HTR-8/SVneo (cell line): ENCODE results near the gene HEG1.
A peak's percentile ranks its signal among the peaks of the same experiment; 100 is the strongest.

Source experiments
- DNase-seq: peaks from one replicate; pipeline ENCODE4 v3.0.0; 2011; ENCODE audit warnings: low spot score, mixed read lengths; ENCODE audit not compliant: insufficient read length
- FAIRE-seq: peaks from 2 replicates; lab custom pipeline; 2011; peaks lifted over from hg19 to GRCh38; lab: Jason Lieb, UNC

Gene HEG1

GRCh38 chr3:125050488-125051090, 5.2 kb downstream of the HEG1 start:
- DNase-seq (no peak), FAIRE-seq (no peak)

DNA sequence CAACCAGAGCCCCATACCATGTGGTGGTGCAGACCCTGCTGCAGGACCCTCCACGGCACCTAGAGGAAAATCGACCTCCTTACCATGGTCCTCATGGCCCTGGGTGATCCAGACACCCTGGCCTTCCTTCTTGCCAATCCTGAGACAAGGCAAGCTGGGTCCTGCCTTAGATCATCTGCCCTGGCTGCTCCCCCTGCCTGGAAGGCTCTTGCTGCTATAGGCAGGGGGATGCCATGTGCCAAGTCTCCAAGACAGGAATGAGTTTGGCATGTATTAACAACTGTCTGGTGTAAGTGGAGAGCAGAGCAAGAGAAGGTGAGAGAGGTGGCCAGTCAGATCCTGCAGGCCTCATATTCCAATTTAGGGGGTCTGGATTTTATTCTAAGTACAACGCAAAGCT, 7.5 kb downstream of the HEG1 start:
- DNase-seq, result no peak
- no peak for FAIRE-seq

DNA sequence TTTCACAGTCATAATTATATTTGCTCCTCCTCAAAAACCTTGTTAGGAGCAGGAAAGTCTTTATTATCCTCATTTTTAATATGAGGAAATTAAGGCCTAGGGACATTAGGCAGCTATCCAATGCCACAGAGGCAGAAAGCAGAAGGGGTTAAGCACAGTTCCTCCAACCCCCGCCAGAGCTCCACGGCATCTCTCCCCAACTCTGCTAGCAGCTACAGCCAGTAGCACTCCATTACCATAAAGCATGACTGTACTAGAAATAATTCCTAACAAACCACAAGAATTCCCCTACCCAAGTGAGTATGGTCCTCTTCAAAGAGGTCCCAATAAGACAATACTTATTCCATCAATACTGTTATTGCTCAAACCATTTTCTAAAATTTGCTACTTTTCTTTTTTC, 9.8 kb downstream of the HEG1 start:
- peak; percentile 78 for DNase-seq
- no peak for FAIRE-seq

DNA sequence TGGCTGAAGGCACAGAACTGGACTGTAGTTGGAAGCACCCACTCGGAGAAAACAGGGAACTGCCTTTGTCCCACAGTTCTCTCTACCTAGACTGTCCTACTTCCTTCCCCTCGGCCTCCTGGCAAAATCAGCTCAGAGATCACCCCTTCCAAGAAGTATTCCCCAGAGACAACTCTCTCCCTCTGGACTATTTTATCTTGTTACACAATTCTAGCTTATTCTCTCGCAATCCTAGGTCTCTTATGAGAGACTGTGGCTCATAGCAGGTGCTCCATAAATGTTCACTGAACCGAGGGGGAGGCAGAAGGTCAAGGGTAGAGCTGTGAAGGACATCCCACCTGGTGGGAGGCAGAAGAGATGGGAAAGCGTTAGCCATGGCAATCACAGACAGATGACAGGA, 10.6 kb downstream of the HEG1 start:
- DNase-seq, result no peak
- no peak for FAIRE-seq

DNA sequence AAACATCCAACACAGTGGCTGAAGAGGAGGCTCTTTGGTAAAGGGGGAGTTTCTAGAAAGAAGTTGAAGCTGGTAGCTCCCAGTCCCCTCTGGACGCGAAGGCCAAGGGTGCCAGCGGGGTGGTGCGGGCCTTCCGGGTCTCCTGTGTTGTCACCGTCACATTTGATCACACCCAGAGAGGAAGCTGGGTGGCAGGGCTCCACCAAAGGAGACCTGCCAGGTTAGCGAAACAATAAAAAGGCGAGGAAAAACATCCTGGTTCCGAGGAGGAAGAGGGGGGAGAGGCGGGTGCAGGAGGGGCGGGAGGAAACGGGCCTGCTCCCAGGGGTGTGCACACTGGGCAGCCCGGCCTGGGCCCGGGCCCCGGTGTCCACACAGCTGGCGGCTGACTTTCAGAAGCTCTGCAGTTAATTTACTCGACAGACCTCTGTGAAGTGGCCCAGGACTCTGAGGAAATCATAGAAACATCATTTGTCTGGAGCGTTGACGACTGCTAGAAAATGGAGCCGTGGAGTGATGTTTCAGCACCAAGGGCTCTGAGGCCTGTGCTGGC, 12.1 kb downstream of the HEG1 start:
- FAIRE-seq (no peak), DNase-seq (no peak)

DNA sequence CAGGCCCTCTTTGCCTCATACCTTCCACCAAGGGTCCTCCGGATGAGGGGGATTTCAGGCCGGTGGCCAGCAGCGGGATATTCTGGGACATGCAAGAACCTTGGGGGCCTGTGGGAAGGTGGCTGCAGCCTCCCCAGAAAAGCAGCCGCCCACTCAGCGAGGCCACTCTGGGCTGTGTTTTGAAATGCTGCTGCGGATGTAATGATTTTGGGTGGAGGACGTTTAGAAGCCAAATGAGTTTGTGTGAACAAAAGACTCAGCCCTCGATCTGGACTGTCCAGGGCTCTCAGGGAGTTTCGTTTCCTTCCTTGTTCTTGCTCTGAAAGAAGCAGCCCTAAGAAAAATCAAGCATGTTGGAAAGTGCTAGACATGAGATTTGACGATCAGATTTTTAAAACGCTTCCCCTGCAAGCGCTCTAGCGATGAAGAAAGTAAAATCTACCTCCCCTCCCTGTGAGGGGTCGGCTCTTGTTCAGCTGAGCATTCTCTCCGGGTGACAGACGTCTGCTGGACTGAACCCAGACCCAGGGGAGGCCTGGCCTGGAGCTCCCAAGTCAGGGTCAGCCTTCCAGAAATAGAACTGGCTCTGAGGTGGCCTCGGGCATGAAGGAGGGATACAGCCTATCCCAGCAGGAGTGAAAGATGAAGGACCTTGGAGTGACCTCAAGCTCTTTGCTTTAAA, 12.9 kb downstream of the HEG1 start:
- DNase-seq (no peak), FAIRE-seq (no peak)

GRCh38 chr3:125039131-125040100, 16.4 kb downstream of the HEG1 start:
- DNase-seq, result no peak
- no peak for FAIRE-seq

DNA sequence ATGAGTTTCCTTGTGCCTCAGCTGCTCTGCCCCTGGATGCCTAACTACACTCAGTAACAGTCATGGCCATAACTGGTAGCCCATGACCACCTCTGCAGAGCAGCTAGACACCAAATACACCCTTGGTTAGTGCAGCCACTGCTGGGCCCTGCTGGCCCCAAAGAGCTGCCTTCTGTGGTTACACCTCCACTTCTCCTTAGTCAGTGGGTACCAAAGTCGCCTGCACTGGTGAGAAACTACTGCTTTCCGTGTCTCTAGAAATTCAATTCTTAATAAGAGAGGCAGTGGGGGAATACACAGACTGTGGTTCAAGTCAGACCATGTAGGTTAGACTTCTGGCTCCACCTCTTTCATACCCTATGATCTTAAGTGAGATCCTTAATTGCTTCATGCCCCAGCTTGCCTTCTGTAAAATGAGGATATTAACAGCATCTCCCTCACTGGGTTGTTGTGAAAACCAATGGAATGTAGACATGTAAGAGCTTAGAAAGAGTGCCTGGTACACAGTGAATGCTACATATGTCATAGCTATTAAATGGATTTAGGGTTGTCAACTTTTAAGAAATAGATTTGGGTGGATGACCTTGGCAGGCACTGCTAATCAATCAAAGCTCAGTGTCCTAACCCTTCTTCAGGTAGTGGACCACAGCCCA, 18.2 kb downstream of the HEG1 start:
- FAIRE-seq (no peak), DNase-seq (no peak)

GRCh38 chr3:125035217-125035616, 20.6 kb downstream of the HEG1 start:
- DNase-seq (no peak), FAIRE-seq (no peak)

DNA sequence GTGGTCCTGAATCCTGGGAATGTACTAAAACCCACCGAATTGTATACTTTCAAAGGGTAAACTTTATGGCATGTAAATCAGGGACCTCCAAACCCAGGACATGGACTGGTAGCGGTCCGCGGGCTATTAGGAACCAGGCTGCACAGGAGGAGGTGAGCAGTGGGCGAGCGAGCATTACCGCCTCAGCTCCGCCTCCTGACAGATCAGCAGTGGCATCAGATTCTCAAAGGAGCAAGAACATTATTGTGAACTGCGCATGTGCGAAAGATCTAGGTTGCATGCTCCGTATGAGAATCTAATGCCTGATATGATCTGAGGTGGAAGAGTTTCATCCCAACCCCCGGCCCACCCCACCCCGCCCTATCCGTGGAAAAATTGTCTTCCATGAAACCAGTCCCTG, 22.2 kb downstream of the HEG1 start:
- FAIRE-seq, result no peak
- DNase-seq, result no peak

DNA sequence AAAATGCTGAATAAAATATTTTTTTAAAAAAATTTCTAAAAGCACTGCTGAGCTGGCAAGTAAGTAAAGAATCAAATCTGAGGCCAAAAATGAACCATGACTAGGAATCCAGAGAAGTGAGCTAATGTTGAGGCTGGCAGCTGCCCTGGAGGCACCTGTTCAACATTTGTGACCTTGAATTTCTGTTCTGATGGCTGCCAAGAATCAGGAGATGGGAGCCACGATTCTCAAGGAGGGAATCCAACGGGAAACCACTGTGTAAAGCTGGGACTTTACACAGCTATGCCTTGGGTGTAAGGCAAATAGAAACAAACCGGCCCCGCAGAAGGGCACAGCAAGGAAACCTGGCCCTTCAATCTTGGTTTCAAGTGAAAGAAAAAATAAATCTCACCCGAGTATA, 22.7 kb downstream of the HEG1 start:
- FAIRE-seq (no peak), DNase-seq (no peak)

DNA sequence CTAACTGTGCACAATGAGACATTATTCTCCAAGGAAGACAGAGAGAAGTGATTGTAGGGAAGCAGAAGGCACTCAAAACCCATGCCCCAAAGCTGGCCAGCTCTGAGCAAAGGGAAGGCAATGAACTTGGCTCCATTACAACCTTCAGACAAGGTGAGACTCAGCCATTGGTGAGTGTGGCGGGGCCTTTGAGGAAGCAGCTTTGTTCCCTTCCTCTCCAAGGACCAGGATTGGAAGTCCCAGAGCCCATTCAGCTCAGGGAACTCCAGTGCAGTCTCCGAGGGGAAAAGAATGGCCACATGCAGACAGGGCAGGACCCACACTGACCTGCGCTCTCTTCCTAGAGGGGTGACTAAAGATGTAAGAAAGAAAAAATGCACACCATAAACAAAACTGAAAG, 23.1 kb downstream of the HEG1 start:
- DNase-seq (no peak), FAIRE-seq (no peak)

GRCh38 chr3:125032100-125032643, 23.6 kb downstream of the HEG1 start:
- DNase-seq (no peak), FAIRE-seq (no peak)

GRCh38 chr3:125031544-125031943, 24.3 kb downstream of the HEG1 start:
- no peak for FAIRE-seq
- no peak for DNase-seq

DNA sequence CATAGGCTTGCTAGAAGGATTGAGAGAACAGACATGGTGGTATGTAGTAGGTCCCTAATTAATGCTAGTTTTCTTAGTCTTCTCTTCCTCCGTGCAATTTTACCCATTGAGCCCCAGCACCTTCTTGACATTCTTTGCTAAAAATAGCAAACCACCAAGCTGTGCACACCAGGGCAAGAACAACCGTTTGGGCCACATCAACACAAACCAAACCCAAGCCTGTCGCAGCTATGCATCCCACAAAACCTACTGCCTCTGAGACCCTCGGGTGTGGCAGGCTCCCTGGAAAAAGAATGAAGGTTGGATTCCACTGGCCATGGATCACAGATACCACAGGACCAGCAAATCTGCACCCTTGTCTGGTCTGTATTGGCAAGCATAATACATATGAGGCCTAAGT, 27.1 kb downstream of the HEG1 start:
- DNase-seq (no peak), FAIRE-seq (no peak)

DNA sequence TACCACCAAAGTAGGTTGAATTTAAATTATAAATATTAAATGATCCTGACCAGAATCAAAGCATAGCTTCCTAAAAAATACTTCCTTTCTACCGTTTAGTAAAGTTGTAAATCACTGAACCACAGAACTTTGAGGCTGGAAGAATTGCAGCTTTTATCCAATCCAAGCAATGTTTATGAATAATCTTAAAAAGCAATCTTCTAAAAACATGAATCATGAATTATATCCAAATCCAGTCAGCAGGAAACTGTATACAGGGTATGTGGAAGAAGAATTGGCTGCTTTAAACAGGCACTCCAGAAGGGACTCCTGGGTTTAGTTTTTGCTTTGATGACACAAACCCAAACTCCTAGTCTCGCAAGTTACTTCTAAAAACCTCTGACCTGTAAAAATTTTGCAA, 30.2 kb downstream of the HEG1 start:
- DNase-seq (no peak), FAIRE-seq (no peak)

DNA sequence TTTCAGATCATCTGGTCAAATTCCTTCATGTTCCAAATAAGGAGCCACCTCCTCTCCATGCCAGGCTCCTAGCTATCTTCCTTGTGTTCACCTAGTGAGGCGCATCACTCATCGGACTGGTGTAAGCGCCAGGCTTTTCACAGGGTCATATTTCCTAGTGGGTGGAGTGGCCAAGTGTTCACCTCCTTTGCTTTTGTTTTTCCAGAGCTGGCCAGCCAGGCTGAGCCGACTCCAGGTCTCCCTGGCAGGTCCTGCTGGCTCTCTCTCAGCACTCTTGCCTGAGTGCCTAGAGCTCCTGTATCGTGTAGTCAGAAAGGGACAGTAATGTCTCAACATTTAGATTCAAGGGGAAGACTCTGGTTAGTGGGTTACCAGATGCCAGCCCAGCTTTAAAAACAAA, 31.0 kb downstream of the HEG1 start:
- FAIRE-seq (no peak), DNase-seq (no peak)

DNA sequence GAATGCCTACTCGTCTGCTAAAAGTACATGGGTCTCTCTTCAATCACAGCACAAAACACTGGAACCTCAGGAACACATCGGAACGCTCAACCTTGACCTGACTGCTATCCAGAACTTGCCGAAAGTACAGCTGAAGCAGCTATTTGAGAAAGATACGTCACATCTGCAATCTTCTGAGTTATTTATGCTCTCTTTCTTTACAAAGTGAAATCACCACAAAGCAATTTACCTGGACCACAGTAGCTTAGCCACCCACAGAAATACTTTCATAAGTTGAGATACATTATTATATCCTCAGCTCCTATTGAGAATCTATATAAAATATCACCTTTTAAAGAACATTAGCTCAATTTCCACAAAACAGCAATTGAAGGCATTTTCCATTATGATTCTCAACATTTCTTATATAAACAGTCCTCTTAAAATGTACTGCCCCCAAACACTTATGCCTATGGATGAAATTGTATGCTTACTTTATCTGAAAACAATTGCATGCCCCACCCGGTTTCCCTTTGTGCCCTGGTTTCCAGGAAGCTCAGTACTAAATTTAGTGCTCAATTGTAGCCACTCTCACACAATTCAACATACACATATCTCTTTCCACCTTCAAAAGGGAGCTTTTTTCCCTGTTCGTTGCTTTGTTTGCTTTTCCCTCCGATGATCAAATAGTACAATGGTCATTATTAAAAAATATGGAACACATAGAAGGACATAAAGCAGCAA, 31.8 kb downstream of the HEG1 start:
- DNase-seq (no peak), FAIRE-seq (no peak)

DNA sequence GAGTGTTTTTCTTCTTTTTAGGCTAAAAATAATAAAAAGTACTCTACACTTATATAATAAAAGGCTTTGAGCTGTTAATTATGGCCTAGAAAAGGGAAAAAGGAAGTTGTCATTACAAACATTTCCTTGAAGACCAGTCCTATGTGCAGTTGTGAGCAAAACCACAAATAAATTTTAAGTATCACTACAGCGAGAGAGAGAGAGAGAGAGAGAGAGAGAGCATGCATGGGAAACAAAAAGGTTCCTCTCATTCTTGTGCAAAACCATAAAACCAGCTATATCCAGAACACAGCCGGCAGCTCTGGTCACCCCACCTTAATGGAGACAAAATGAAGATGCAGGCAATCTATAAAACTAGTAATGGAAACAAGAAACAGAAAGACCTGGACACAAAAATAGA, 33.6 kb downstream of the HEG1 start:
- DNase-seq (no peak), FAIRE-seq (no peak)
